NT2/D1 (cell line): ENCODE data around the gene ANGEL1.

Source experiments
- DNase-seq: peaks from one replicate; pipeline ENCODE4 v3.0.0-alpha.2; 2011; ENCODE audit warnings: low read depth, low spot score
- H3K27me3 ChIP-seq: 2 replicates; pipeline ENCODE4 v1.6.0; 2011; ENCODE audit warnings: mild to moderate bottlenecking; ENCODE audit not compliant: insufficient read length, insufficient read depth
- H3K36me3 ChIP-seq: 2 replicates; pipeline ENCODE4 v1.6.1; 2011; ENCODE audit warnings: mild to moderate bottlenecking, low read length, mixed read lengths; ENCODE audit not compliant: insufficient read depth, insufficient read length
- H3K4me1 ChIP-seq: 2 replicates; pipeline ENCODE4 v1.5.1; 2011; ENCODE audit not compliant: insufficient read depth, insufficient read length
- H3K4me3 ChIP-seq: 2 replicates; pipeline ENCODE4 v1.5.1; 2011; ENCODE audit warnings: low read depth; ENCODE audit not compliant: insufficient read length
- H3K9ac ChIP-seq: 2 replicates; pipeline ENCODE4 v1.6.0; 2011; ENCODE audit warnings: low read depth; ENCODE audit not compliant: insufficient read length
- H3K9me3 ChIP-seq: 2 replicates; pipeline ENCODE4 v1.5.1; 2011; ENCODE audit warnings: mild to moderate bottlenecking, low read length; ENCODE audit not compliant: insufficient read depth
- SUZ12 ChIP-seq: IDR thresholded peaks from 2 replicates; pipeline ENCODE4 v1.6.1; 2011; ENCODE audit not compliant: insufficient read length, insufficient read depth; ENCODE audit errors: extremely low read depth
- YY1 ChIP-seq: IDR thresholded peaks from 2 replicates; pipeline ENCODE4 v1.6.1; 2011; ENCODE audit not compliant: insufficient read length, insufficient read depth
- ZNF274 ChIP-seq: IDR thresholded peaks from 2 replicates; pipeline ENCODE4 v1.6.1; 2011; ENCODE audit warnings: mild to moderate bottlenecking, low read depth, low read length

ANGEL1 gene

GRCh38 chr14:76806446-76806845 is 6.2 kb downstream of the ANGEL1 start:
- no peaks in the 10 kb centered on the region for H3K9me3 ChIP-seq
- no peaks in the 10 kb centered on the region for H3K4me1 ChIP-seq
- no peak overlapping the region for H3K4me3 ChIP-seq
- no peak overlapping the region for H3K9ac ChIP-seq
- no peak for TF ChIP-seq YY1
- no peak for TF ChIP-seq SUZ12
- TF ChIP-seq ZNF274 = no peak
- H3K36me3 ChIP-seq = peaks cover 73% of the 10 kb centered on the region
- no peaks in the 10 kb centered on the region for H3K27me3 ChIP-seq
- DNase-seq = no peak

DNA sequence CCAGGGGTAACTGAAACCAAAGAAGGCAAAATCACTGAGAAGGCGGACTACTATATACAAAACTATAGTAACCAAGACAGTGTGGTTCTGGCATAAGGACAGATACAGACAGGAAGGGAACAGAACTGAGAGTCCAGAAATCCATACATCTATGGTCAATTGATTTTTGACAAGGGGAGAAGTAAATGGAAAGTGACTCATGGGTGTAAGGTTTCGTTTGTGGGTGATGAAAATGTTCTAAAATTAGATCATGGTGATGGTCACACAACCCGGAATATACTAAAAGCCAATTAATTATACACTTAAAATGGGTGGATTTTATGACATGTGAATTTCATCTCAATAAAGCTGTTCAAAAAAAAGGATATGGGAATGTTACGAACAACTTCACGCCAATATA is 18.7 kb downstream of the ANGEL1 start:
- H3K36me3 ChIP-seq = peaks cover 59% of the 10 kb centered on the region

DNA sequence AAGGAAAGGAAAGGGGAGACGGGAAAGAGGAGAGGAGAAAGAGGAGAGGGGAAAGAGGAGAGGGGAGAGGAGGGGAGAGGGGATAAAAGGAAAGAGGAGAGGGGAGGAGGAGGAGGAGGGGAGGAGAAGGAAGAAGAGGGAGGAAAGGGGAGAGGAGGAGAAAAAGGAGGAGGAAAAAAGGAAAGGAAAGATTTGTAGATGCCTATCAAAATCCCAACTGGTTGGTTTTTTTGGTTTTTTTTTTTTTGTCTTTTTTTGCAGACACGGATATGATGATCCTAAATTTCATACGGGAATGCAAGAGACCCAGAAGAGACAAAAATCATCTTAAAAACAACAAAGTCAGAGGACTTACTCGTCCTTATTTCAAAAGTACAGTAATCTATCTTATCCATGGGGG is 19.4 kb downstream of the ANGEL1 start:
- H3K9me3 ChIP-seq = no peaks in the 10 kb centered on the region
- DNase-seq = no peak
- no peak overlapping the region for H3K9ac ChIP-seq
- no peaks in the 10 kb centered on the region for H3K4me1 ChIP-seq
- TF ChIP-seq YY1 (no peak), SUZ12 (no peak), ZNF274 (no peak)
- no peaks in the 10 kb centered on the region for H3K27me3 ChIP-seq
- no peak overlapping the region for H3K4me3 ChIP-seq
- H3K36me3 ChIP-seq = peaks cover 64% of the 10 kb centered on the region

More for the DNA sequence above, 18.7 kb downstream of the ANGEL1 start:
- no peaks in the 10 kb centered on the region for H3K27me3 ChIP-seq
- no peak for DNase-seq
- H3K4me3 ChIP-seq = no peak overlapping the region
- H3K9me3 ChIP-seq = no peaks in the 10 kb centered on the region
- TF ChIP-seq SUZ12 = no peak
- TF ChIP-seq YY1 = no peak
- no peak for TF ChIP-seq ZNF274
- H3K4me1 ChIP-seq = no peaks in the 10 kb centered on the region
- H3K9ac ChIP-seq = no peak overlapping the region

DNA sequence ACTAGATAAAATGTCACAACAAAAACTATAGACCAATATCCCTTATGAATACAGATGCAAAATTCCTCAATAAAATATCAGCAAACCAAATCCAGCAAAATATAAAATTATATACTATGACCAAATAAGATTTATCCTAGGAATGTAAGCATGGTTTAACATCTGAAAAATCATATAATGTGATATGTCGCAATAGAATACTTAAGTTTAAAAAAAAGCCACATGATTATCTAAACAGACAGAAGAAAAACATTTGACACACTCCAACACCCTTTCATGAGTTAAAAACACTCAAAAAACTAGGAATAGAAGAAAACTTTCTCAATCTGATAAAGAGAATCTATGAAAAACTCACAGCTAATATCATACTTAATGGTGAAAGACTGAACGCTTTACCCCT is 20.3 kb downstream of the ANGEL1 start:
- TF ChIP-seq SUZ12 (no peak), ZNF274 (no peak), YY1 (no peak)
- no peak overlapping the region for H3K9ac ChIP-seq
- H3K4me1 ChIP-seq = no peaks in the 10 kb centered on the region
- H3K36me3 ChIP-seq = peaks cover 64% of the 10 kb centered on the region
- H3K27me3 ChIP-seq = no peaks in the 10 kb centered on the region
- DNase-seq = no peak
- H3K9me3 ChIP-seq = no peaks in the 10 kb centered on the region
- H3K4me3 ChIP-seq = no peak overlapping the region

DNA sequence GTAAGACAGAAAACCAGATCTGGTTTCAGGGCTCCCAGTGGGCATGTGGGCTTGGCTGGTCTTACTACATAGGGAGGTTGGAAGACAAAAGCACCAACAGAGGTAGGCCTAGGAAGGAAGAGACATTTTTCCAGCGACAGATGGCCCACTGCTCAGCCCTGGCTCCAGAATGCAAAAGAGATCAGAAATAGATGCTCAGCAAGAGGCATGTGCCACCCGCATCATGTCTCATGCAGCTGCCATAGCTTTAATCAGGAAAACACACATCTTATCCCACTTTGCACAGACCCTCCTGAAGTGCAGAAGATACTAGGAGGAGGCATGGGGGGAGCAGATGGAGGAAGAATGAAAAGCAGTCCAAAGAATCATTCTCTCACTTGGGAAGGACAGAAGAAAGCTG is 26.1 kb downstream of the ANGEL1 start:
- no peak for TF ChIP-seq SUZ12
- TF ChIP-seq ZNF274 = no peak
- TF ChIP-seq YY1 = no peak
- H3K9ac ChIP-seq = no peak overlapping the region
- no peaks in the 10 kb centered on the region for H3K27me3 ChIP-seq
- H3K9me3 ChIP-seq = no peaks in the 10 kb centered on the region
- peaks cover 87% of the 10 kb centered on the region for H3K36me3 ChIP-seq
- H3K4me1 ChIP-seq = peaks cover 8% of the 10 kb centered on the region
- H3K4me3 ChIP-seq = no peak overlapping the region
- DNase-seq = no peak

DNA sequence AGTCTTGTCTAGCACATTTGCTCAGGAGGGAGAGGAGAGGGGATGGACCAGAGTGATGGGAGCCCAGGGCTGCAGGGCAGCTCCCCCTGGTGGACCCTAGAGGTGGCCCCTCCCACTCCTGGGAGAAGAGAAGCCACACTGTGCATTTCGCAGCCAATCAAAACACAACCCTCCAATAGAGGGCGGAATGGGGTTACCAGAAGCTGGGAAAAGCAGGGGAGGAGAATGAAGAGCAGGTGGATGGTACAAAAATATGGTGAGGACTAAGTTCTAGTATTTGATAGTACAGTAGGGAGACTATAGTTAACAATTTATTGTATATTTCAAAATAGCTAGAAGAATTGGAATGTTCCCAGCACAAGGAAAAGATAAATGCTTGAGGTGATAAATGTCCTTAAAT is 27.8 kb downstream of the ANGEL1 start:
- TF ChIP-seq YY1 (no peak), SUZ12 (no peak), ZNF274 (peak; percentile 29; the same call in 1 of the 2 replicates)
- Histone ChIP-seq H3K9me3 (no peaks in the 10 kb centered on the region), H3K4me1 (peaks cover 12% of the 10 kb centered on the region), H3K9ac (no peak overlapping the region), H3K4me3 (no peak overlapping the region), H3K27me3 (no peaks in the 10 kb centered on the region), H3K36me3 (peaks cover 84% of the 10 kb centered on the region)
- DNase-seq = peak; percentile 87

- Histone ChIP-seq H3K9ac (no peak overlapping the region), H3K27me3 (no peaks in the 10 kb centered on the region), H3K36me3 (peaks cover 87% of the 10 kb centered on the region), H3K4me1 (peaks cover 12% of the 10 kb centered on the region), H3K4me3 (no peak overlapping the region), H3K9me3 (no peaks in the 10 kb centered on the region)
- TF ChIP-seq YY1 (no peak), SUZ12 (no peak), ZNF274 (no peak)
- no peak for DNase-seq
Observed at GRCh38 chr14:76784266-76784874, 28.3 kb downstream of the ANGEL1 start.
